OCI-LY3 (cell line): Measurements from ENCODE around the gene METTL13.

Source experiments
- H2AFZ ChIP-seq: fragments of 200-600, 300-600 bp; shearing (Covaris generic); 2 replicates; pipeline ENCODE4 v1.6.0; 2014; ENCODE audit warnings: antibody characterized with exemption, low read depth, low read length
- H3K27ac ChIP-seq: fragments of 200-600, 300-600 bp; sonication (generic); 2 replicates; pipeline ENCODE4 v1.5.1; 2014; ENCODE audit warnings: mild to moderate bottlenecking, low read length, moderate library complexity, mixed read lengths
- H3K27me3 ChIP-seq: fragments of 200-600, 300-600 bp; sonication (generic); 2 replicates; pipeline ENCODE4 v1.6.1; 2014; ENCODE audit warnings: low read depth, low read length, mixed read lengths
- H3K36me3 ChIP-seq: fragments of 200-600, 300-600 bp; sonication (generic); replicated peaks from 2 replicates; pipeline ENCODE3; 2014; ENCODE audit warnings: low read depth, low read length, mixed read lengths
- H3K4me1 ChIP-seq: fragments of 300-600, 200-600 bp; sonication (generic); 2 replicates; pipeline ENCODE4 v1.6.1; 2014; ENCODE audit warnings: low read length, mixed read lengths
- H3K4me2 ChIP-seq: fragments of 200-600, 300-600 bp; sonication (generic); 2 replicates; pipeline ENCODE4 v1.6.1; 2014; ENCODE audit warnings: low read length, mixed read lengths
- H3K4me3 ChIP-seq: fragments of 300-600, 200-600 bp; sonication (generic); 2 replicates; pipeline ENCODE4 v1.5.1; 2014; ENCODE audit warnings: antibody characterized with exemption, mild to moderate bottlenecking, low read length, moderate library complexity
- H3K79me2 ChIP-seq: fragments of 300-600, 200-600 bp; shearing (Covaris generic); 2 replicates; pipeline ENCODE4 v1.6.1; 2014; ENCODE audit warnings: mild to moderate bottlenecking, low read length, mixed read lengths
- H3K9ac ChIP-seq: fragments of 300-600, 200-600 bp; shearing (Covaris generic); 2 replicates; pipeline ENCODE4 v1.6.0; 2014; ENCODE audit warnings: mild to moderate bottlenecking, low read length, moderate library complexity
- H3K9me3 ChIP-seq: fragments of 200-600, 300-600 bp; shearing (Covaris generic); 2 replicates; pipeline ENCODE4 v1.6.1; 2014; ENCODE audit warnings: low read length, mixed read lengths; ENCODE audit not compliant: insufficient read depth
- H4K20me1 ChIP-seq: fragments of 200-600, 300-600 bp; sonication (generic); 2 replicates; pipeline ENCODE4 v1.6.1; 2016; ENCODE audit warnings: low read length, mixed read lengths; ENCODE audit not compliant: insufficient read depth
- CTCF ChIP-seq: fragments of 200-600, 300-600 bp; sonication (generic); IDR thresholded peaks from 2 replicates; pipeline ENCODE4 v1.5.1; 2014; ENCODE audit warnings: antibody characterized with exemption, low read length, low read depth
- EZH2phosphoT487 ChIP-seq: fragments of 200-600 bp; shearing (Covaris generic); IDR thresholded peaks from 2 replicates; pipeline ENCODE4 v1.6.1; 2018; ENCODE audit warnings: antibody characterized with exemption, mixed run types, low read depth

METTL13 gene

GRCh38 chr1:171769171-171769570 lies 12.3 kb upstream of the METTL13 start:
- Histone ChIP-seq H3K36me3 (no peaks in the 10 kb centered on the region), H2AFZ (no peak overlapping the region)

GRCh38 chr1:171769754-171770153 lies 11.7 kb upstream of the METTL13 start:
- TF ChIP-seq CTCF, result no peak
- TF ChIP-seq EZH2phosphoT487, result no peak
- no peaks in the 10 kb centered on the region for H3K36me3 ChIP-seq
- no peaks in the 10 kb centered on the region for H3K9me3 ChIP-seq
- no peak overlapping the region for H3K27ac ChIP-seq
- no peaks in the 10 kb centered on the region for H3K27me3 ChIP-seq
- no peak overlapping the region for H3K4me2 ChIP-seq
- H3K4me1 ChIP-seq, result peaks cover 18% of the 10 kb centered on the region
- H3K9ac ChIP-seq, result no peak overlapping the region
- no peaks in the 10 kb centered on the region for H4K20me1 ChIP-seq
- no peak overlapping the region for H3K4me3 ChIP-seq
- H2AFZ ChIP-seq, result no peak overlapping the region
- no peaks in the 10 kb centered on the region for H3K79me2 ChIP-seq

More at GRCh38 chr1:171769171-171769570, 12.3 kb upstream of the METTL13 start:
- Histone ChIP-seq H3K4me1 (peaks cover 18% of the 10 kb centered on the region), H3K79me2 (no peaks in the 10 kb centered on the region), H3K9me3 (no peaks in the 10 kb centered on the region), H3K4me2 (no peak overlapping the region), H4K20me1 (no peaks in the 10 kb centered on the region), H3K9ac (no peak overlapping the region), H3K27ac (no peak overlapping the region), H3K27me3 (no peaks in the 10 kb centered on the region), H3K4me3 (no peak overlapping the region)
- no peak for TF ChIP-seq CTCF
- TF ChIP-seq EZH2phosphoT487, result no peak

GRCh38 chr1:171772312-171772711 lies 9.1 kb upstream of the METTL13 start:
- peaks cover 18% of the 10 kb centered on the region for H3K4me1 ChIP-seq
- H3K79me2 ChIP-seq, result no peaks in the 10 kb centered on the region
- no peak overlapping the region for H3K4me3 ChIP-seq
- no peak for TF ChIP-seq CTCF
- no peak for TF ChIP-seq EZH2phosphoT487
- no peak overlapping the region for H3K9ac ChIP-seq
- no peaks in the 10 kb centered on the region for H3K27me3 ChIP-seq
- peak overlapping the region; percentile 10; the same call in 1 of the 2 replicates for H2AFZ ChIP-seq
- no peaks in the 10 kb centered on the region for H3K36me3 ChIP-seq
- no peaks in the 10 kb centered on the region for H3K9me3 ChIP-seq
- H4K20me1 ChIP-seq, result no peaks in the 10 kb centered on the region
- peak overlapping the region; percentile 47 for H3K4me2 ChIP-seq
- no peak overlapping the region; the same call in 1 of the 2 replicates for H3K27ac ChIP-seq

- no peaks in the 10 kb centered on the region for H3K27me3 ChIP-seq
- H3K27ac ChIP-seq, result peak overlapping the region; percentile 81
- no peaks in the 10 kb centered on the region for H3K9me3 ChIP-seq
- no peak for TF ChIP-seq EZH2phosphoT487
- TF ChIP-seq CTCF, result peak; percentile 10; the same call in 1 of the 2 replicates
- H3K4me2 ChIP-seq, result peak overlapping the region; percentile 86
- peak overlapping the region; percentile 65 for H2AFZ ChIP-seq
- peak overlapping the region; percentile 77 for H3K9ac ChIP-seq
- peaks cover 19% of the 10 kb centered on the region for H3K36me3 ChIP-seq
- no peaks in the 10 kb centered on the region for H4K20me1 ChIP-seq
- peaks cover 37% of the 10 kb centered on the region for H3K4me1 ChIP-seq
- peak overlapping the region; percentile 80 for H3K4me3 ChIP-seq
- peaks cover 42% of the 10 kb centered on the region for H3K79me2 ChIP-seq
These were observed 781 bp upstream of the METTL13 start for GRCh38 chr1:171780583-171781175.
